HG03378 (cell line): ENCODE results near the gene EEPD1.

Source experiments
- ATAC-seq: cut with Tn5 transposase; IDR thresholded peaks from one replicate; pipeline ENCODE4 v1.9.1; 2021; ENCODE audit warnings: mild to moderate bottlenecking, moderate library complexity; ENCODE audit not compliant: unreplicated experiment

Gene EEPD1

GRCh38 chr7:36278069-36278619 is 125.1 kb downstream of the EEPD1 start:
- ATAC-seq = no peak

DNA sequence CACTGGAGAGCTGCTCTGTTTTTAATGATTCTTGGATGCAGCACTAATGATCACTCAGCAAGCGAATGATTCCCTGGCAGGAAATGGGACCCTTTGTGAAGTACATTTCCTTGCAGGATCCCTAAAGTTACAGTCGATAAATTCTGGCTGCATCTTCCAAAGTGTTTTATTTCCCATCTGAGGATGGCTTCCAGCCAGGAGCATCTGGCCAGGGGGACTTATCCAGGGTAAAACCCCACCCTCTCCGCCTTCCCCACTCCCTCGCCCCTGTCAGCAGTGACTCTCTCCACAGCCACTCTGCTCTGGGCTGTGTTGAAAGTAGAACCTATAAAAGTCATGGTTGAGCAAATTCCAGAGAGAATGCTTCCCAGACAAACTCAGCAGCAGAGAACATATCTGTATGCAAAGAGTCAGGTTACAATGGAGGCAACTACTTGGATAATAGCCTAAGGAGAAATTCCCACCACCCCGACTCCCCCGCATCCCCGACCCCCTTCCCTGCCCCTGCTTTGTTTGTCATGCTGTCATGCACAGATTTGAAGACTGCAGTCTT is 125.6 kb downstream of the EEPD1 start:
- no peak for ATAC-seq

DNA sequence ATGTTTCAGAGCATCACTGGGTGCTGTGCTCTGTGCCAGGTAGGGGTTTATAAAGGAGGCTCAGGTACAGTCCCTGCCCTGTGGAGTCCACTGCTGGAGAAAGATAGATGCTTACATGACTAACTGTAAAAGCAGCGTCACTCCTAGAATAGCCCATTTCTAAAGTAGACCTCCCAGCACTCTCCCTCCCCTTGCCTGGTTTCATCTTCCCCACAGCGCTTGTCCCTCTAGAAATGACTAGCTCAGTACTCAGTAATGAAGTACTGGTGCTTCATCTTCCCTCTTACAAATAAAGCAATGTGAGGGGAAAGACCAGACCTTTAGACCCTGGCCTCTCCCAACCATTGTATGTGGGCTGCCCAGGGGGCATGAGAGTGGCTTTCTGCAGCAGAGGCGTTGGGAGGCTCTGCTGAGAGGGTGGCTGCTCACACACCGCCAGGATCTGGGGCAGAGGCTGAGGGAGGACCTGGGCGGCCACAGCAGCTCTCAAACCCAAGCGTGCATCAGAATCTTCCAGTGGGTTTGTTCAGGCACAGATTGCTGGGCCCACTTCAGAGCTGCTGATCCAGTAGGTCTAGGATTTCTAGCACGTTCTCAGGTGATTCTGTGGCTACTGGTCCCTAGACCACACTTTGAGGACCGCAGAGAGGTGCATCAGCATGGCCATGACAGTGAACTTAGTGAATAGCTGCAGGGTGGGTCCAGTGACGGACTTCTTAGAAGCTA is 126.3 kb downstream of the EEPD1 start:
- ATAC-seq = peak; percentile 66

DNA sequence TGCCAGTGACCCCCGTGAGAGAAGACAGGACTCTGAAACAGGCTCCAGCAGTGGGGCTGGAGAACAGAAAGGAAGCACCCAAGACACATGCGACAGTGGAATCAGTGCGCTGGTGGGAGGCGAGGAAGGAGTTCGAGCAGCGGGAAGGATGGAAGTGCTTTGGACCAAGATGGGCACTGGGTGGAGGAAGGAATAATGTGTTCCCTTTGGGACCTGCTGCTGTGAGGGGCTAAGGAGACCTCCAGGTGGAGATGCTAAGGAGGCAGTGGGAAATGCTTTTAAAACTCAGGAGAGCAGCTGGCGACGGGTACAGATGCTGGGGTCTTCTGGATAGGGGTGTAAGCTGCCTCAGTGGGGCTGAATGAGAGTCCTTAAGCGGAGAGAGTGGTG is 126.9 kb downstream of the EEPD1 start:
- no peak for ATAC-seq

DNA sequence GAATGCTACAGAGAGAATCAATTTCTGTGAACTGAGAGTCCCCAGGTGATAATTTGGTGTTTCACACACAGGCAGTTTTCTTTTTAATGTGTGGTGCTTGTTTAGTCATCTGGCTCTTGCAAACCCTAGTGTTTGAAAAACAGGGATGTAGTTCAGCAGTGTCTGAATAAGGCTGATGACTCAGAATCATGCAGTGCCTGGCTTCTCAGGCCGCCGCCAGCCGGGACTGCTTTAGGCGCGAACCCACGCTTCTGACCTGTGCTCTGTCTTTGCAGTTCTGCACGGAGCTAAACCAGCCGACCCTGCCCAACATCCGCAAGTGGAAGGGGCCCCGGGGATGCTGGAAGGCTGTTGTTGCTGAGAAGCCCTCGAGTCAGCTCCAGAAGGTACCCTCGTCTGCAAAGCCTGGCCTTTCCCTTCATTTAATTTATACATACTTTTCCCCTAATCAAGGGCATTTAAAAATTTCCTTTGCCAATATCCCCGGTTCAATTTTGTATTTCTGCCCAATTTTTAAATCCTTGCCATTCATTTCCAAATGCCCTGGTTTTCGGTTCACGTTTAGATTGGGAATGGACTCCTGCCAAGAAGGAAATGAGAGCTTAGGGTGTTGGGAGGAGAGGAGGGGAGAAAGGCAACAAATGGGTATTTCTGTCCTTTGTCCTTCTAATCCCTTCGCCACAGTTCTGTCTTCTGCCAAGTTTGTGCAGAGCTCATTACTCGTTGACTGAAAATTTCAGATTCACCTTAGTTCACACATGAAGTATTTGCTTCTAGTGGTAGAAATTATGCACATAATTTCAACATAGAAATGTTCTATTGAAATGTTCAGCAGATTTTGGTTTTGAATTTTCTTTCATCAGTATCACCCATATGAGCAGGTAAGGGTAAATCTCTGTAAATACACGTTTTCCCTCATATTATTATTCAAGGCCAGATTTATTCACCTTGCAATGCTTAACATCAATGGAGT is 128.1 kb downstream of the EEPD1 start:
- ATAC-seq = peak; percentile 39

DNA sequence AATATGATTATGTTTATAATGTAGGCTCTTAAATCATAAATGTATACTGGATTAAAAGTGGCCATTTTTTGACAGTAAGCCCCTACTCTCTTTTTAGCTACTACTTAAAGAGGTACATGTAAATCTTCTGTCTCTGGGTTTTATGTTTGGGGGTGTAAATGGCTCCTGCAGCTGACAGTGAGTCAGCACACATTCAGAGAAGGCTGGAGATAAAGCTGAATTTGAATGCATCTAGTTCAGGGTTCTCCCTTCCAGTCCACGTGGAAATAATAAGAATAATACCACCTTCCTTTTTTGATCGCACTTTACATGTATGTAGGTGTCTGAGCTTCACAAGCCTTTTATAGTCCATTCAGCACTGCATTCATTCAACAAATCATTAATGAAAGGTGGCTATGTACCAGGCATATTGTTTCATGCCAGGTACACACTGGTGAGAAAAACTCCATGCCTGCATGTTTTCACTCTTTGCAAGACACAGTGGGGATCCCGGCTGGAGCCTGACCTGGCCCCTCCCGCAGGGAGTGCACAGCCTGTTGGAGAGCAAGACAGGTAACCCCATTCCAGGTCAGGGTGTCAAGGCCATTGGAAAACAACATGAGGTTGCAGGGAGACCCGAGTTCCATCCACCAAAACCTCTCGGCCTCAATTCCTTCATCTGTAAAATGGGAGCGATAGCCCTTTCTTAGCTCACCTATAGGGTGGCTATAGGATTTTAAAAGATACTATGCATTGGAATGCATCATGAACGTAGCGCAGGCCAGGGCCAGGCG is 129.1 kb downstream of the EEPD1 start:
- no peak for ATAC-seq

- ATAC-seq = no peak
These were observed 130.1 kb downstream of the EEPD1 start for GRCh38 chr7:36283181-36283580.

GRCh38 chr7:36283711-36284130 is 130.7 kb downstream of the EEPD1 start:
- peak; percentile 62 for ATAC-seq

GRCh38 chr7:36284456-36285090 is 131.5 kb downstream of the EEPD1 start:
- no peak for ATAC-seq

- ATAC-seq = no peak
These were observed 132.2 kb downstream of the EEPD1 start for GRCh38 chr7:36285276-36285675.

DNA sequence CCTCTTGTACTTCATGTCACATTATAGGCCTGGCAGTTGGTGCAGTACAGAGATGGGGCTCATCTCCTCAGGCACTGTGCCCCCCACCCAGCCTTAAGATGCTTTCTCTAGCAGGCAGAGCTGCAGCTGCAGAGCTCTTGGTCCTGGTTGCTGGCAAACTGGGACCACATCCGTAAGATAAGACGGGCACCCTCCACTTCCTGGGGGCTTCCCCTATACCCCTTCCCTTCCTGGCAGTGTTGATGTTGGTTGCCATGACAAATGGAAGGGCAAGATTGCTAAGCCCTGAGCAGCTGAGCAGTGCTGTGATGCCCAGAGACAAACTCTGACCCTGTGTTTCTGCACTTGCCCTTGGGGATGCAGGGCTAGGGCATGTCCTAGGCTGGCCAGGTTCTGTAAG is 133.2 kb downstream of the EEPD1 start:
- ATAC-seq = no peak

DNA sequence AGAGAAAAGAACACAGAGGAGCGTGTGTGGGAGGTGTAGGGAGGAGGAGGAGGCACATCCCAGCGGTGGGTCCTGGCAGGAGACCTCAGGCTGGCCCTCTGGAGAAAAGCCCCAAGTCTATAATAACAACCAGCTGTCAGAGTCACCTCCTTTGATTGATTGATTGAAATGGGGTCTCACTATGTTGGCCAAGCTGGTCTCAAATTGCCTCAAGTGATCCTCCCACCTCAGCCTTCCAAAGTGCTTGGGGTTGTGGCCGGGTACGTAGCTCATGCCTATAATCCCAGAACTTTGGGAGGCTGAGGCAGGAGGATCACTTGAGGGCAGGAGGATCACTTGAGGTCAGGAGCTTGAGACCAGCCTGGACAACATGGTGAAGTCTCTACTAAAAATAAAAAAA is 133.6 kb downstream of the EEPD1 start:
- no peak for ATAC-seq

GRCh38 chr7:36287371-36288241 is 134.6 kb downstream of the EEPD1 start:
- peak; percentile 39 for ATAC-seq

DNA sequence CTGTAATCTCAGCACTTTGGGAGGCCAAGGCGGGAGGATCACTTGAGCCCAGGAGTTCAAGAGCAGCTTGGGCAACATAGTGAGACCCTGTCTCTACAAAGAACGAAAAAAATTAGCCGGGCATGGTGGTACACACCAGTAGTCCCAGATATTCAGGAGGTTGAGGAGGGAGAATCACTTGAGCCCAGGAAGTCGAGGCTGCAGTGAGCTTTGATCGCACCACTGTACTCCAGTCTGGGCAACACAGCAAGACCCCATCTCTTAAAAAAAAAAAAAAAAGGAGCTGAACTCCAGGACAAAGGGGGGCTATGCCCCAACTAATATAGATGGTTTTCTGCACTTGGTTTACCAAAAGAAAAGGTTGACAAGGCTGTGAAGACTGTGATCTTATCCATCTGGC is 135.4 kb downstream of the EEPD1 start:
- ATAC-seq = no peak

DNA sequence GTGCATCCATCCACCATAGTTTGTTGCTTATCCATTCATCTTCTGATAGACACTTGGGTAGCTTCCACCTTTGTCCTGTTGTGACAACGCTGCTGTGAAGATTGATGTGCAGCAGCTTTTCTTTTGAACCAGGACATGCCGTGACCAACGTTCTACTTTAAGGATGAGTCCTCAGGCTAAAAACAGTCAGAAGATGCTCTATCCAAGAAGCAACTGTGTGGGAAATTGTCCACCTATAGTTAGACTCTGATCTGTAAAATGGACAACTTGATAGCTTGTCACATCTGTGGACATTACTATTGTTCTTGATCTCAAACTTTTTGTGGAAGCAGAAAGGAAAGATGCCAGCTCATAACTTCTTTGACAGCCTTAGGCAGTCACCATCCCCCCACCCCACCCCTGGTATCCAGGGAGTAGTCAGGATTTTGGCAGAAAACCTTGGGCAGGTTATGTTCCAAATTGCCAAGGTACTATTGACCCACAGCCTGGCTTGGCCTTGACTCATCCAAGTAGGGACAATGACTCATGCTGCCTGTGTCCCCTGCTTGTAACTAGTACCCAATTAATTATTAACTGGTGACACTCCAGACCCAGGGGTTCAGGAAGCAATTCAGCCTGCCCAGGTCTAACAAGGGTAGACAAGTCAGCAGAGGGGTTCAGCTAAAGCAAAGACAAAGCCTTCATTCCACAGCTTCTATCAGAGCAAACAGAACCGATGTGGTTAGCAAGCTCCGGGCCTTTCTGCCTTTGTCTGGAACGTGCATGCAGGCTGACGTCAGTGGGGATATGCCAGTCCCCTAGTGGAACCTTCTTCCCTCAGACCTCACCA is 137.0 kb downstream of the EEPD1 start:
- no peak for ATAC-seq

DNA sequence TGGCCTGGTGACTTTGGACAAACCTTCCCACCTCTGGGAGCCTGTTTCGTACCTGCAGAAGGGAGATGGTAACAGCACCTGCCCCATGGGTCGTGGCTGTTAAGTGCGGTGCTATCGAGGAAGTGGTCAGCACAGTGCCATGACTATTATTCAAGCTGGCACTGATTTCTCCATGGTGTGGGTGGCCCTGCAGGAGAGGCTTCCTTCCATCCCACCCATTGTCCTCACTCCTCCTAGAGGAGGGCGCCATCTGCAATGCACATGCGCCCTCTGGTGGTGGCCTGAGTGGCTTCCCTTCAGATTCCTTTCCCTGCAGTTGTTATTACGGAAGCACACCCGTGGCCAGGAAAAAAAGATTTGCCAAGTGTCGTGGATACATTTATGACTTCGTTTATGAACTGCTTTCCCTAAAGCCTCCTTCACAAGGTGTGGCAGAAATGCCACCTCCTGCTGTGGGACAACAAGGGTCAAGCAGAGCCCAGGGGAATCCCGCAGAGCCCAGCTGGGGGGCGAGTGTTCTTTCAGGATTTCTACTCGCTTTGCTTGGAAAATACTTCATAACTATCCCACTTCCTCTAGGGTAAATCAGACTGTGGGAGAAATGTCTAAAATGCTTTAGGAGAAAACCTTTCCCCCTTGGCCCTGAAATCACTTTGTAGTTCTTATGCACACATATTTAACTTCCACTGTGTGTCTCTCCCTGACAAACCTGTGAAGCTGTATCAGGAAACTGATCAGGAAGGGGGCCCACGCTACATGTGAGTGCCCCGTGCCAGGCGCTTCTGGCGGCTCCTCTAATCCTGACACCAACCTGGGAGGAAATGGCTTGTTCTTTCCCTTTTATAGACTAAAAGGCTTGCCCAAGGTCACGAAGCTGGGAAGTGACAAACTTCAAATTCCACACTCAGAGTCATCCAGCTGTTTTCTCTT is 138.6 kb downstream of the EEPD1 start:
- peak; percentile 48 for ATAC-seq

GRCh38 chr7:36295090-36295489 is 142.0 kb downstream of the EEPD1 start:
- ATAC-seq = no peak
